Renal cortical epithelial cell (primary cell): ENCODE results near the gene SUMO1. TPM values are rescaled to one million over a fixed set of nuclear protein-coding genes. Genes with fewer than 3 reads are reported as not detected.

Experiments
- total RNA-seq: library from RNA; depleted of rRNA; stranded (reverse); fragments of >200 nt; gene quantifications from 2 replicates; pipeline ENCODE4 v1.2.3, GENCODE V29; 2014

SUMO1 gene
- total RNA-seq, 1 donor from 2014 or later, result 133 TPM

Other genes with a start within 250 kb of the SUMO1 start
- 17.1 and 55.2 TPM in 2 replicates for gene FZD7, start 204.7 kb downstream of the SUMO1 start, total RNA-seq
- gene KIAA2012, start 165.3 kb downstream of the SUMO1 start, total RNA-seq, result not detected in 2 replicates
- gene NOP58, start 27.2 kb upstream of the SUMO1 start, total RNA-seq, result 69.5 and 74.5 TPM in 2 replicates
- gene BMPR2, start 137.7 kb upstream of the SUMO1 start, total RNA-seq, result 19.4 and 65.7 TPM in 2 replicates